Measurements from ENCODE around the gene KCNJ6. TPM values are rescaled to one million over a fixed set of nuclear protein-coding genes. Genes with fewer than 3 reads are reported as not detected.

Gene KCNJ6
- total and polyA plus RNA-seq, 9 of the 15 experiments (the other 6 are each of a cell fraction or from before 2014, with no cell fraction given), result 0.06 to 0.21 (median 0.13) TPM; not detected in 1

GRCh38 chr21:37566790-37567615, 349.3 kb downstream of the KCNJ6 start (continued):
- TF ChIP-seq, protein P1, sequence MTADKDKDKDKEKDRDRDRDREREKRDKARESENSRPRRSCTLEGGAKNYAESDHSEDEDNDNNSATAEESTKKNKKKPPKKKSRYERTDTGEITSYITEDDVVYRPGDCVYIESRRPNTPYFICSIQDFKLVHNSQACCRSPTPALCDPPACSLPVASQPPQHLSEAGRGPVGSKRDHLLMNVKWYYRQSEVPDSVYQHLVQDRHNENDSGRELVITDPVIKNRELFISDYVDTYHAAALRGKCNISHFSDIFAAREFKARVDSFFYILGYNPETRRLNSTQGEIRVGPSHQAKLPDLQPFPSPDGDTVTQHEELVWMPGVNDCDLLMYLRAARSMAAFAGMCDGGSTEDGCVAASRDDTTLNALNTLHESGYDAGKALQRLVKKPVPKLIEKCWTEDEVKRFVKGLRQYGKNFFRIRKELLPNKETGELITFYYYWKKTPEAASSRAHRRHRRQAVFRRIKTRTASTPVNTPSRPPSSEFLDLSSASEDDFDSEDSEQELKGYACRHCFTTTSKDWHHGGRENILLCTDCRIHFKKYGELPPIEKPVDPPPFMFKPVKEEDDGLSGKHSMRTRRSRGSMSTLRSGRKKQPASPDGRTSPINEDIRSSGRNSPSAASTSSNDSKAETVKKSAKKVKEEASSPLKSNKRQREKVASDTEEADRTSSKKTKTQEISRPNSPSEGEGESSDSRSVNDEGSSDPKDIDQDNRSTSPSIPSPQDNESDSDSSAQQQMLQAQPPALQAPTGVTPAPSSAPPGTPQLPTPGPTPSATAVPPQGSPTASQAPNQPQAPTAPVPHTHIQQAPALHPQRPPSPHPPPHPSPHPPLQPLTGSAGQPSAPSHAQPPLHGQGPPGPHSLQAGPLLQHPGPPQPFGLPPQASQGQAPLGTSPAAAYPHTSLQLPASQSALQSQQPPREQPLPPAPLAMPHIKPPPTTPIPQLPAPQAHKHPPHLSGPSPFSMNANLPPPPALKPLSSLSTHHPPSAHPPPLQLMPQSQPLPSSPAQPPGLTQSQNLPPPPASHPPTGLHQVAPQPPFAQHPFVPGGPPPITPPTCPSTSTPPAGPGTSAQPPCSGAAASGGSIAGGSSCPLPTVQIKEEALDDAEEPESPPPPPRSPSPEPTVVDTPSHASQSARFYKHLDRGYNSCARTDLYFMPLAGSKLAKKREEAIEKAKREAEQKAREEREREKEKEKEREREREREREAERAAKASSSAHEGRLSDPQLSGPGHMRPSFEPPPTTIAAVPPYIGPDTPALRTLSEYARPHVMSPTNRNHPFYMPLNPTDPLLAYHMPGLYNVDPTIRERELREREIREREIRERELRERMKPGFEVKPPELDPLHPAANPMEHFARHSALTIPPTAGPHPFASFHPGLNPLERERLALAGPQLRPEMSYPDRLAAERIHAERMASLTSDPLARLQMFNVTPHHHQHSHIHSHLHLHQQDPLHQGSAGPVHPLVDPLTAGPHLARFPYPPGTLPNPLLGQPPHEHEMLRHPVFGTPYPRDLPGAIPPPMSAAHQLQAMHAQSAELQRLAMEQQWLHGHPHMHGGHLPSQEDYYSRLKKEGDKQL (CRISPR knock-in tag; IDR thresholded peaks at IDR 0.05; ENCODE audit: borderline replicate concordance), result no peak
- TF ChIP-seq ZNF717 (CRISPR knock-in tag; IDR thresholded peaks at IDR 0.05), result peak; percentile 85; the same call in 1 of the 2 replicates
- TF ChIP-seq ZNF24 (IDR thresholded peaks at IDR 0.05), result no peak
- no peak for TF ChIP-seq SIRT6 (IDR thresholded peaks at IDR 0.05; ENCODE audit: low read depth, low read length)
- no peak for TF ChIP-seq ZNF780A (CRISPR knock-in tag; IDR thresholded peaks at IDR 0.05)
- TF ChIP-seq LARP7 (IDR thresholded peaks at IDR 0.05), result no peak
- TF ChIP-seq ZNF561 (CRISPR knock-in tag; conservative IDR thresholded peaks at IDR 0.05), result peak; percentile 52; the same call in 1 of the 2 replicates
- TF ChIP-seq FIP1L1 (IDR thresholded peaks at IDR 0.05; ENCODE audit: low read depth, low read length, poor library complexity, severe bottlenecking), result no peak
- no peak for TF ChIP-seq SMARCA4 (IDR thresholded peaks at IDR 0.05)
- TF ChIP-seq MECOM (CRISPR knock-in tag; IDR thresholded peaks at IDR 0.05), result peak; percentile 96
- no peak; the same call in 1 of the 2 replicates for TF ChIP-seq HMBOX1 (IDR thresholded peaks at IDR 0.05)
- no peak for TF ChIP-seq MTA3 (IDR thresholded peaks at IDR 0.05; ENCODE audit: borderline replicate concordance)
- no peak for TF ChIP-seq KAT8 (IDR thresholded peaks at IDR 0.05; ENCODE audit: low read depth)
- no peak for TF ChIP-seq CREBBP (IDR thresholded peaks at IDR 0.05; ENCODE audit: low read depth, low read length)
- TF ChIP-seq NCOA6 (IDR thresholded peaks at IDR 0.05), result no peak
- peak in 1 of 2 experiments; percentile 30; a peak in 1 of 4 replicates for TF ChIP-seq HDAC1 (IDR thresholded peaks at IDR 0.05)
- TF ChIP-seq ASH1L (IDR thresholded peaks at IDR 0.05; ENCODE audit: borderline replicate concordance, low read depth, partially characterized antibody), result no peak
- TF ChIP-seq ZNF76 (CRISPR knock-in tag; IDR thresholded peaks at IDR 0.05; ENCODE audit: borderline replicate concordance), result peak; percentile 93
- TF ChIP-seq, protein P2, sequence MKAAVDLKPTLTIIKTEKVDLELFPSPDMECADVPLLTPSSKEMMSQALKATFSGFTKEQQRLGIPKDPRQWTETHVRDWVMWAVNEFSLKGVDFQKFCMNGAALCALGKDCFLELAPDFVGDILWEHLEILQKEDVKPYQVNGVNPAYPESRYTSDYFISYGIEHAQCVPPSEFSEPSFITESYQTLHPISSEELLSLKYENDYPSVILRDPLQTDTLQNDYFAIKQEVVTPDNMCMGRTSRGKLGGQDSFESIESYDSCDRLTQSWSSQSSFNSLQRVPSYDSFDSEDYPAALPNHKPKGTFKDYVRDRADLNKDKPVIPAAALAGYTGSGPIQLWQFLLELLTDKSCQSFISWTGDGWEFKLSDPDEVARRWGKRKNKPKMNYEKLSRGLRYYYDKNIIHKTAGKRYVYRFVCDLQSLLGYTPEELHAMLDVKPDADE (conservative IDR thresholded peaks at IDR 0.05; ENCODE audit: control insufficient read depth, low read depth, low read length), result no peak
- no peak for TF ChIP-seq ZNF778 (CRISPR knock-in tag; IDR thresholded peaks at IDR 0.05)
- no peak for TF ChIP-seq STAT5A (IDR thresholded peaks at IDR 0.05; ENCODE audit: borderline replicate concordance, low read length)
- TF ChIP-seq ZNF239 (CRISPR knock-in tag; IDR thresholded peaks at IDR 0.05), result peak; percentile 92
- TF ChIP-seq MXI1 (IDR thresholded peaks at IDR 0.05; ENCODE audit: low read depth, low read length), result no peak

Data from K562 (cell line).